ENCODE data around the gene PCLO.

The PCLO gene

GRCh38 chr7:82859106-82859850, 303.4 kb downstream of the PCLO start:
- no peak overlapping the region for H3K4me3 ChIP-seq (ENCODE audit: low read depth, low read length)
- peak; percentile 56 for DNase-seq (ENCODE audit: low read depth)
- peak; percentile 8 for TF ChIP-seq CTCF (conservative IDR thresholded peaks at IDR 0.05; ENCODE audit: low read depth, low read length)

- no peak overlapping the region for H3K4me3 ChIP-seq (ENCODE audit: low read depth, low read length)
- TF ChIP-seq CTCF (conservative IDR thresholded peaks at IDR 0.05; ENCODE audit: low read depth, low read length) = no peak
- no peak for DNase-seq (ENCODE audit: low read depth)
Observed at GRCh38 chr7:82851121-82851520, 311.6 kb downstream of the PCLO start.

GRCh38 chr7:82841828-82842227, 320.9 kb downstream of the PCLO start:
- DNase-seq (ENCODE audit: low read depth) = no peak
- TF ChIP-seq CTCF (conservative IDR thresholded peaks at IDR 0.05; ENCODE audit: low read depth, low read length) = no peak
- no peak overlapping the region for H3K4me3 ChIP-seq (ENCODE audit: low read depth, low read length)

- no peak overlapping the region for H3K4me3 ChIP-seq (ENCODE audit: low read depth, low read length)
- peak; percentile 10 for DNase-seq (ENCODE audit: low read depth)
- no peak for TF ChIP-seq CTCF (conservative IDR thresholded peaks at IDR 0.05; ENCODE audit: low read depth, low read length)
Observed at GRCh38 chr7:82840061-82840460, 322.6 kb downstream of the PCLO start.

GRCh38 chr7:82839555-82839954, 323.1 kb downstream of the PCLO start:
- no peak for TF ChIP-seq CTCF (conservative IDR thresholded peaks at IDR 0.05; ENCODE audit: low read depth, low read length)
- no peak overlapping the region for H3K4me3 ChIP-seq (ENCODE audit: low read depth, low read length)
- no peak for DNase-seq (ENCODE audit: low read depth)

GRCh38 chr7:82839063-82839462, 323.6 kb downstream of the PCLO start:
- TF ChIP-seq CTCF (conservative IDR thresholded peaks at IDR 0.05; ENCODE audit: low read depth, low read length) = no peak

GRCh38 chr7:82838314-82838713, 324.4 kb downstream of the PCLO start:
- DNase-seq (ENCODE audit: low read depth) = no peak
- no peak for TF ChIP-seq CTCF (conservative IDR thresholded peaks at IDR 0.05; ENCODE audit: low read depth, low read length)
- H3K4me3 ChIP-seq (ENCODE audit: low read depth, low read length) = no peak overlapping the region

More at GRCh38 chr7:82839063-82839462, 323.6 kb downstream of the PCLO start:
- DNase-seq (ENCODE audit: low read depth) = no peak
- no peak overlapping the region for H3K4me3 ChIP-seq (ENCODE audit: low read depth, low read length)
